ENCODE measurements around the gene MCF2L.

Gene MCF2L

GRCh38 chr13:113083402-113084061 lies 114.5 kb downstream of the MCF2L start:
- no peak for DNase-seq (ENCODE audit: low spot score)

GRCh38 chr13:113084094-113084942 lies 115.3 kb downstream of the MCF2L start:
- no peak for DNase-seq (ENCODE audit: low spot score)

- no peak for DNase-seq (ENCODE audit: low spot score)
Observed at GRCh38 chr13:113084943-113085540, 116.0 kb downstream of the MCF2L start.

GRCh38 chr13:113086031-113086750 lies 117.2 kb downstream of the MCF2L start:
- DNase-seq (ENCODE audit: low spot score), result no peak

- DNase-seq (ENCODE audit: low spot score), result no peak
Observed at GRCh38 chr13:113086991-113087922, 118.2 kb downstream of the MCF2L start.

- DNase-seq (ENCODE audit: low spot score), result no peak
Observed at GRCh38 chr13:113087923-113088690, 119.1 kb downstream of the MCF2L start.

GRCh38 chr13:113088691-113089020 lies 119.6 kb downstream of the MCF2L start:
- no peak for DNase-seq (ENCODE audit: low spot score)

GRCh38 chr13:113089693-113090414 lies 120.8 kb downstream of the MCF2L start:
- no peak for DNase-seq (ENCODE audit: low spot score)

- DNase-seq (ENCODE audit: low spot score), result no peak
Observed at GRCh38 chr13:113090415-113090770, 121.4 kb downstream of the MCF2L start.

GRCh38 chr13:113090806-113091205 lies 121.8 kb downstream of the MCF2L start:
- DNase-seq (ENCODE audit: low spot score), result no peak

- DNase-seq (ENCODE audit: low spot score), result no peak
Observed at GRCh38 chr13:113091211-113091771, 122.3 kb downstream of the MCF2L start.

- no peak for DNase-seq (ENCODE audit: low spot score)
Observed at GRCh38 chr13:113091891-113092775, 123.1 kb downstream of the MCF2L start.

GRCh38 chr13:113092776-113093579 lies 124.0 kb downstream of the MCF2L start:
- no peak for DNase-seq (ENCODE audit: low spot score)

- DNase-seq (ENCODE audit: low spot score), result no peak
Observed at GRCh38 chr13:113093580-113094409, 124.8 kb downstream of the MCF2L start.

GRCh38 chr13:113094410-113094800 lies 125.4 kb downstream of the MCF2L start:
- no peak for DNase-seq (ENCODE audit: low spot score)

- no peak for DNase-seq (ENCODE audit: low spot score)
Observed at GRCh38 chr13:113095146-113096051, 126.4 kb downstream of the MCF2L start.

Data from activated CD4-positive, alpha-beta T cell treated with anti-CD3 and anti-CD28 coated beads, Interleukin-2, Interleukin-4, amounts not matched to agents 100 ng/mL and 50 ng/mL, durations not matched to agents 16 hours and 8 hours (primary cell).